ENCODE measurements around the gene ABITRAM. TPM values are rescaled to one million over a fixed set of nuclear protein-coding genes. Genes with fewer than 3 reads are reported as not detected.
"Not testable (repeated sequence)": the region's sequence is repeated elsewhere in the genome, so short reads cannot be mapped to it uniquely, and the experiment has no call there.

Gene ABITRAM
- total RNA-seq, 4 donors from 2014 or later = 6.3 to 11.2 (median 9.4) TPM

- intact Hi-C loops (cut with DNase I) = no loop called here
Observed at GRCh38 chr9:108961151-108961550, 27.0 kb downstream of the ABITRAM start.

GRCh38 chr9:108963459-108964143 lies 29.4 kb downstream of the ABITRAM start:
- Histone ChIP-seq H3K36me3 (peaks cover 0 to 24% (median 9%) of the 10 kb centered on the region in 4 donors), H3K4me1 (peaks cover 12 to 23% (median 16%) of the 10 kb centered on the region in 4 donors), H3K27me3 (no peaks in the 10 kb centered on the region), H3K27ac (replicated peaks in 1 of 4) (no peak overlapping the region), H3K4me3 (no peak overlapping the region), H3K9me3 (no peaks in the 10 kb centered on the region)
- 76% methylated on average over 4 of the region's 4 CpGs for WGBS
- intact Hi-C loops (cut with DNase I) = no loop called here
- no peak for DNase-seq (ENCODE audit: extremely low spot score)
- TF ChIP-seq CTCF (IDR thresholded peaks at IDR 0.05) (no peak), POLR2A (IDR thresholded peaks at IDR 0.05; ENCODE audit: low read depth) (no peak), POLR2AphosphoS5 (IDR thresholded peaks at IDR 0.05) (no peak), EP300 (IDR thresholded peaks at IDR 0.05) (no peak)

More at GRCh38 chr9:108961151-108961550, 27.0 kb downstream of the ABITRAM start:
- Histone ChIP-seq H3K4me1 (peaks cover 0 to 11% (median 9%) of the 10 kb centered on the region in 4 donors), H3K4me3 (no peak overlapping the region), H3K27ac (replicated peaks in 1 of 4) (no peak overlapping the region), H3K9me3 (no peaks in the 10 kb centered on the region), H3K27me3 (no peaks in the 10 kb centered on the region), H3K36me3 (peaks cover 0 to 22% (median 7%) of the 10 kb centered on the region in 4 donors)
- WGBS = 95% methylated on average over 2 of the region's 2 CpGs
- DNase-seq (ENCODE audit: extremely low spot score) = no peak
- TF ChIP-seq POLR2A (IDR thresholded peaks at IDR 0.05; ENCODE audit: low read depth) (no peak), EP300 (IDR thresholded peaks at IDR 0.05) (no peak), POLR2AphosphoS5 (IDR thresholded peaks at IDR 0.05) (no peak), CTCF (IDR thresholded peaks at IDR 0.05) (no peak)

GRCh38 chr9:108967916-108968315 lies 33.7 kb downstream of the ABITRAM start:
- TF ChIP-seq POLR2A (IDR thresholded peaks at IDR 0.05; ENCODE audit: low read depth) (no peak), POLR2AphosphoS5 (IDR thresholded peaks at IDR 0.05) (no peak), CTCF (IDR thresholded peaks at IDR 0.05) (no peak)
- peaks cover 16 to 29% (median 24%) of the 10 kb centered on the region in 4 donors for H3K4me1 ChIP-seq
- no peak for DNase-seq (ENCODE audit: extremely low spot score)
- H3K4me3 ChIP-seq = no peak overlapping the region
- no peaks in the 10 kb centered on the region for H3K27me3 ChIP-seq
- H3K27ac ChIP-seq (replicated peaks in 1 of 4) = peak overlapping the region in 1 of 4 donors; percentile 15
- H3K9me3 ChIP-seq = no peaks in the 10 kb centered on the region
- peaks cover 0 to 47% (median 17%) of the 10 kb centered on the region in 4 donors for H3K36me3 ChIP-seq
- intact Hi-C loops (cut with DNase I) = no loop called here

- Histone ChIP-seq H3K4me1 (peaks cover 33 to 41% (median 40%) of the 10 kb centered on the region in 4 donors), H3K36me3 (peaks cover 0 to 23% (median 11%) of the 10 kb centered on the region in 4 donors)
- H3K27ac ChIP-seq (replicated peaks in 1 of 4); H3K4me3 ChIP-seq; H3K27me3 ChIP-seq; DNase-seq (ENCODE audit: extremely low spot score); intact Hi-C loops (cut with DNase I); H3K9me3 ChIP-seq: not testable (repeated sequence)
- WGBS = 93% methylated on average over 2 of the region's 2 CpGs
Observed at GRCh38 chr9:108971392-108971791, 37.2 kb downstream of the ABITRAM start.

- peak overlapping the region in 2 of 4 donors; percentile 28 to 43 for H3K27ac ChIP-seq (replicated peaks in 1 of 4)
- TF ChIP-seq POLR2AphosphoS5 (IDR thresholded peaks at IDR 0.05) = no peak
- no peak for TF ChIP-seq CTCF (IDR thresholded peaks at IDR 0.05)
- no peak for TF ChIP-seq EP300 (IDR thresholded peaks at IDR 0.05)
- no peak for TF ChIP-seq POLR2A (IDR thresholded peaks at IDR 0.05; ENCODE audit: low read depth)
- intact Hi-C loops (cut with DNase I) = no loop called here
- no peak for DNase-seq (ENCODE audit: extremely low spot score)
- peaks cover 0 to 28% (median 14%) of the 10 kb centered on the region in 4 donors for H3K36me3 ChIP-seq
- H3K4me1 ChIP-seq = peaks cover 33 to 41% (median 40%) of the 10 kb centered on the region in 4 donors
- 81% methylated on average over 3 of the region's 3 CpGs for WGBS
- no peaks in the 10 kb centered on the region for H3K9me3 ChIP-seq
- H3K27me3 ChIP-seq = no peaks in the 10 kb centered on the region
- H3K4me3 ChIP-seq = no peak overlapping the region
Observed at GRCh38 chr9:108972186-108972585, 38.0 kb downstream of the ABITRAM start.
